GM23338 (cell line): ENCODE results near the gene DISP3. TPM values are rescaled to one million over a fixed set of nuclear protein-coding genes. Genes with fewer than 3 reads are reported as not detected.

Source experiments
- ATAC-seq: fragments of 200-7000 bp; cut with Tn5 transposase; 3 replicates; pipeline ENCODE4 v1.9.1; 2020
- DNase-seq: peaks from one replicate; pipeline ENCODE4 v3.0.0-alpha.2; 2015; ENCODE audit warnings: low spot score
- H2AFZ ChIP-seq: fragments of 200-600 bp; sonication (generic); 2 replicates; pipeline ENCODE4 v1.8.0; 2016; ENCODE audit warnings: antibody characterized with exemption, mild to moderate bottlenecking, moderate library complexity
- H3F3A ChIP-seq: fragments of 200-600 bp; sonication (generic); replicated peaks from 2 replicates; pipeline ENCODE4 v1.8.0; 2017; ENCODE audit warnings: antibody characterized with exemption, mixed run types, low read depth
- H3K27ac ChIP-seq: fragments of 200-600 bp; sonication (generic); 2 replicates; pipeline ENCODE4 v1.6.1; 2016; ENCODE audit warnings: low read depth
- H3K27me3 ChIP-seq: fragments of 200-600 bp; sonication (generic); 2 replicates; pipeline ENCODE4 v1.8.0; 2016; ENCODE audit warnings: mild to moderate bottlenecking, mixed run types, moderate library complexity; ENCODE audit not compliant: insufficient read depth
- H3K36me3 ChIP-seq: fragments of 200-600 bp; sonication (generic); 2 replicates; pipeline ENCODE4 v1.8.0; 2016; ENCODE audit warnings: mild to moderate bottlenecking; ENCODE audit not compliant: insufficient read depth
- H3K4me1 ChIP-seq: fragments of 200-600 bp; sonication (generic); 2 replicates; pipeline ENCODE4 v1.8.0; 2016; ENCODE audit warnings: mild to moderate bottlenecking, moderate library complexity; ENCODE audit not compliant: insufficient read depth
- H3K4me2 ChIP-seq: fragments of 200-600 bp; sonication (generic); 2 replicates; pipeline ENCODE4 v1.7.1; 2017; ENCODE audit warnings: mixed run types
- H3K4me3 ChIP-seq: fragments of 200-600 bp; sonication (generic); 2 replicates; pipeline ENCODE4 v1.6.1; 2016; ENCODE audit warnings: mixed run types
- H3K79me2 ChIP-seq: fragments of 200-600 bp; sonication (generic); replicated peaks from 2 replicates; pipeline ENCODE4 v1.8.0; 2017; ENCODE audit warnings: mild to moderate bottlenecking; ENCODE audit not compliant: insufficient read depth
- H3K9me2 ChIP-seq: fragments of 200-600 bp; sonication (generic); 2 replicates; pipeline ENCODE4 v1.8.0; 2017; ENCODE audit not compliant: insufficient read depth
- H4K20me1 ChIP-seq: fragments of 200-600 bp; sonication (generic); replicated peaks from 2 replicates; pipeline ENCODE4 v1.8.0; 2017; ENCODE audit warnings: mild to moderate bottlenecking; ENCODE audit not compliant: insufficient read depth
- H3K27ac Mint-ChIP-seq: 2 replicates; pipeline ENCODE4 v1.8.0; 2020; ENCODE audit warnings: inconsistent platforms, mild to moderate bottlenecking, moderate library complexity, mixed read lengths
- H3K27me3 Mint-ChIP-seq: 3 replicates; pipeline ENCODE4 v1.8.0; 2022; ENCODE audit warnings: low read depth, mild to moderate bottlenecking, moderate library complexity, mixed read lengths, inconsistent platforms; ENCODE audit not compliant: insufficient read depth, poor library complexity
- H3K36me3 Mint-ChIP-seq: 3 replicates; pipeline ENCODE4 v1.8.0; 2021; ENCODE audit warnings: low read depth, mild to moderate bottlenecking, inconsistent platforms, moderate library complexity, mixed read lengths
- H3K4me1 Mint-ChIP-seq: 3 replicates; pipeline ENCODE4 v1.8.0; 2020; ENCODE audit warnings: mild to moderate bottlenecking, inconsistent platforms, mixed read lengths
- H3K4me3 Mint-ChIP-seq: 3 replicates; pipeline ENCODE4 v1.8.0; 2021; ENCODE audit warnings: moderate library complexity, mild to moderate bottlenecking, inconsistent platforms, mixed read lengths
- H3K9me3 Mint-ChIP-seq: 3 replicates; pipeline ENCODE4 v1.8.0; 2020; ENCODE audit warnings: moderate library complexity, mild to moderate bottlenecking, inconsistent platforms, mixed read lengths
- CREB1 ChIP-seq: fragments of 250-450 bp; sonication (Bioruptor Pico); IDR thresholded peaks from 2 replicates; pipeline ENCODE4 v1.5.0; 2020; ENCODE audit warnings: low read depth, mild to moderate bottlenecking, moderate library complexity
- EZH2 ChIP-seq: fragments of 200-600 bp; sonication (generic); IDR thresholded peaks from one replicate; pipeline ENCODE4 v1.8.0; 2017; ENCODE audit warnings: antibody characterized with exemption, mild to moderate bottlenecking, low read depth; ENCODE audit not compliant: unreplicated experiment
- EZH2phosphoT487 ChIP-seq: fragments of 200-600 bp; sonication (generic); IDR thresholded peaks from one replicate; pipeline ENCODE4 v1.8.1; 2018; ENCODE audit warnings: antibody characterized with exemption; ENCODE audit not compliant: unreplicated experiment
- NANOG ChIP-seq: IDR thresholded peaks from 2 replicates; pipeline ENCODE4 v1.6.1; 2016; ENCODE audit warnings: antibody characterized with exemption, borderline replicate concordance
- POLR2AphosphoS5 ChIP-seq: IDR thresholded peaks from 2 replicates; pipeline ENCODE4 v1.6.1; 2016; ENCODE audit warnings: antibody characterized with exemption, low read depth
- STAT1 ChIP-seq: IDR thresholded peaks from one replicate; pipeline ENCODE4 v1.6.1; 2016; ENCODE audit warnings: antibody characterized with exemption; ENCODE audit not compliant: unreplicated experiment
- ZNF462 ChIP-seq: fragments of 250-450 bp; sonication (Bioruptor Pico); IDR thresholded peaks from 2 replicates; pipeline ENCODE4 v1.5.0; 2020; ENCODE audit warnings: mild to moderate bottlenecking, moderate library complexity
- polyA plus RNA-seq: library from polyadenylated mRNA; unstranded; fragments of >200 nt; fragmentation: Nextera tagmentation; extraction: Ambion mirVana; gene quantifications from 2 replicates; pipeline ENCODE4 v1.2.1, GENCODE V29; 2016
- total RNA-seq: library from RNA; depleted of rRNA; stranded (reverse); fragments of >200 nt; shearing (Covaris generic); gene quantifications from 2 replicates; pipeline ENCODE4 v1.2.3, GENCODE V29; 2014
- TF ChIP-seq, protein P1 (sequence below): IDR thresholded peaks from 2 replicates; pipeline ENCODE4 v1.6.1; 2016; ENCODE audit warnings: antibody characterized with exemption

DISP3 gene
- total and polyA plus RNA-seq, 2 experiments from 2014 or later, result 3.2 to 11.1 TPM

DNA sequence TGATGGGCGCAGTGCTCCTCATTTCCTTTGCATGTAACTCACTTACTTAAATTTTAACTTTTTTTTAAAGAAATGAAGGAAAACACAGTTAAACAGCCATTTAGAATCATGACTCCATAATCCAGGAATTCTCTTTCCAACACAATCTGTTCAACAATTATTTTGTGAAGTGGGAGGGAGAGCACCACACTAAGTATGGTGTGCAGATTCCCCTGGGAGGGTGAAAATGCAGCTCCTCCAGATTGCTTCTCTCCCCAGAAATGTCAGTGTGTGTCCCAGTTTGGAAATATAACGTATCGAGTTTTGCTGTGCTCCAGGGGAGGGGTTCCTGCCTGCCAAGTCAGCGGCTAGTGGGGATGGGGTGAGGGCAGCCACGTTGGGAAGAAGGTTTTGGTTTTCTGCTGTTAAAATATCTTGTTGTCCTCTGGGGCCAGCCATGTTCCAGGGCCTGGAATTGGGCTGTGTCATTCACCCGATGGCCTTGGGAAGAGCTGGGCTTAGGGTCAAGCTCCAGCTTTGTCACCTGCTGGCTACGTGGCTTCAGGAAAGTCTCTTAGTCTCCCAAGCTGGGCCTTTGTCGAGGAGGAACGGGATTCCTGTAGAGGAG is 17.3 kb upstream of the DISP3 start (continued):
- no peak for TF ChIP-seq ZNF462 (CRISPR knock-in tag)

DNA sequence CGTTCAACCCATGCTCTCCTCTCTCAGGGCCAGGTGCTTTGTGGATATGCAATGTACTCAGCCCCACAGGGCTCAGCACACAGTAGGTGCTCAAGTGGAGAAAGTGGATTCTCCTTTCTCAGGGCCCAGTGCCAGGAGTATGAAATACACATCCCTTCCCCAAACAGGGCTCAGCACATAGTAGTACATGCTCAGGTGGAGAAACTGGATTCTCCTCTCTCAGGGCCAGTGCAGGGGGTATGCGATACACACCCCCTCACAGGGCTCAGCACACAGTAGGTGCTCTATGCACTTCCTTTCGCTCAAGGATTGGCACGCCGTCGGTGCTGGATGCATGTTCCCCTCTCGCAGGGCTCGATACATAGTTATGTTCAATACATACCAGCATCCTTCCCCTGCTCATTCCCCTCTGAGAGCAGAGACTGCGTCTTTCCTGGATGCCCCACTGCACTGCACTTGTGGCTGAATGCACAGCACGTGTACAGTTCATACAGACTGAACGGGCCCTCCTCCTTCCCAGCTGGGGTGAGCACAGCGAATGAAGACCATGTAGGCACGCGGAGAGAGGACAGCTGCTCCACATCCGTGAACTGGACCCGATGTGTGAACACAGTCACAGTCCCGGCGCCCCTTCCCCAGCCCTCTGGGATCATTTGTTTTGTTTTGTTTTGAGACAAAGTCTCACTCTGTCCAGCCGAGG is 16.6 kb upstream of the DISP3 start:
- H3K4me3 Mint-ChIP-seq, result no peak overlapping the region
- Histone ChIP-seq H3K36me3 (no peaks in the 10 kb centered on the region), H3K4me1 (no peaks in the 10 kb centered on the region), H3F3A (no peaks in the 10 kb centered on the region), H3K9me2 (no peaks in the 10 kb centered on the region), H3K4me3 (no peak overlapping the region), H3K4me2 (no peak overlapping the region), H3K79me2 (no peaks in the 10 kb centered on the region), H4K20me1 (no peaks in the 10 kb centered on the region), H2AFZ (no peak overlapping the region), H3K27ac (no peak overlapping the region), H3K27me3 (no peaks in the 10 kb centered on the region)
- H3K9me3 Mint-ChIP-seq, result no peaks in the 10 kb centered on the region
- H3K4me1 Mint-ChIP-seq, result no peaks in the 10 kb centered on the region
- DNase-seq, result no peak
- peaks cover 10% of the 10 kb centered on the region for H3K27me3 Mint-ChIP-seq
- no peaks in the 10 kb centered on the region for H3K36me3 Mint-ChIP-seq
- H3K27ac Mint-ChIP-seq, result no peak overlapping the region
- no peak for ATAC-seq
- TF ChIP-seq CREB1 (CRISPR knock-in tag) (no peak), POLR2AphosphoS5 (no peak), NANOG (no peak), EZH2phosphoT487 (no peak), EZH2 (no peak), STAT1 (no peak)
- TF ChIP-seq, protein P1, sequence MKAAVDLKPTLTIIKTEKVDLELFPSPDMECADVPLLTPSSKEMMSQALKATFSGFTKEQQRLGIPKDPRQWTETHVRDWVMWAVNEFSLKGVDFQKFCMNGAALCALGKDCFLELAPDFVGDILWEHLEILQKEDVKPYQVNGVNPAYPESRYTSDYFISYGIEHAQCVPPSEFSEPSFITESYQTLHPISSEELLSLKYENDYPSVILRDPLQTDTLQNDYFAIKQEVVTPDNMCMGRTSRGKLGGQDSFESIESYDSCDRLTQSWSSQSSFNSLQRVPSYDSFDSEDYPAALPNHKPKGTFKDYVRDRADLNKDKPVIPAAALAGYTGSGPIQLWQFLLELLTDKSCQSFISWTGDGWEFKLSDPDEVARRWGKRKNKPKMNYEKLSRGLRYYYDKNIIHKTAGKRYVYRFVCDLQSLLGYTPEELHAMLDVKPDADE, result no peak
